ENCODE measurements around the gene KAZALD1. TPM values are rescaled to one million over a fixed set of nuclear protein-coding genes. Genes with fewer than 3 reads are reported as not detected.
"Not testable (repeated sequence)": the region's sequence is repeated elsewhere in the genome, so short reads cannot be mapped to it uniquely, and the experiment has no call there.

Gene KAZALD1
- total RNA-seq, 1 experiment from 2014 or later: 1.4 TPM

DNA sequence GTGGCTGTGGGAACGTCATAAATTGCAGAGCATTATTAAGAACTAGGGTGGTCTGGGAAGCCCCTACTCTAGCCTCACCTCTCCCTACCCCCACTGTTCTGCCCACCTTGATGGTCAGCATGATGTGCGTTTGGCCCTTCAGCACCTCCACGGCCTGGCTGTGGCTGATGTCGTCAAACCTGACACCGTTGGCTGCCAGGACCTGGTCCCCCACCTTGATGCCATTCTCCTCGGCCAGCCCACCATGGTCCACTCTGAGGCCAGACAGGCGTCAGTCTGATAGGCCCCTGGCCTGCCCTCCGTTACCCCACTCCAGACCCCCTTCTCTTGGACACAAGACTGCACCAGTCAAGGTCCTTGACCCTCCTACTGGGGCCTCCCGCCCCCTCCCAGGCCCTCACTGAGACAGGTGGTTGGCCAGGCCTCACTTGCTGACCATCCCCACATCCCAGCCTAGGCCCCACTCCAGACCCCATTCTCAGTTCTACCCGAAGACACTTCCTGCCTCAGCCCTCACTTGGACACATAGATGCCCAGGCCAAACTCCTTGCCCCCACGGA lies 40.0 kb upstream of the KAZALD1 start:
- no peaks in the 10 kb centered on the region for H3K36me3 ChIP-seq
- peaks cover 7% of the 10 kb centered on the region; the same call in 1 of the 2 replicates for H3K4me1 ChIP-seq (replicated peaks)
- H3K9me3 ChIP-seq (replicated peaks): no peaks in the 10 kb centered on the region
- no peak overlapping the region for H3K4me3 ChIP-seq
- DNase-seq (ENCODE audit: low read depth in 1 of 2, low spot score in 2 of 2): no peak
- no peaks in the 10 kb centered on the region for H3K27me3 ChIP-seq (replicated peaks)
- H3K27ac ChIP-seq: no peak overlapping the region

DNA sequence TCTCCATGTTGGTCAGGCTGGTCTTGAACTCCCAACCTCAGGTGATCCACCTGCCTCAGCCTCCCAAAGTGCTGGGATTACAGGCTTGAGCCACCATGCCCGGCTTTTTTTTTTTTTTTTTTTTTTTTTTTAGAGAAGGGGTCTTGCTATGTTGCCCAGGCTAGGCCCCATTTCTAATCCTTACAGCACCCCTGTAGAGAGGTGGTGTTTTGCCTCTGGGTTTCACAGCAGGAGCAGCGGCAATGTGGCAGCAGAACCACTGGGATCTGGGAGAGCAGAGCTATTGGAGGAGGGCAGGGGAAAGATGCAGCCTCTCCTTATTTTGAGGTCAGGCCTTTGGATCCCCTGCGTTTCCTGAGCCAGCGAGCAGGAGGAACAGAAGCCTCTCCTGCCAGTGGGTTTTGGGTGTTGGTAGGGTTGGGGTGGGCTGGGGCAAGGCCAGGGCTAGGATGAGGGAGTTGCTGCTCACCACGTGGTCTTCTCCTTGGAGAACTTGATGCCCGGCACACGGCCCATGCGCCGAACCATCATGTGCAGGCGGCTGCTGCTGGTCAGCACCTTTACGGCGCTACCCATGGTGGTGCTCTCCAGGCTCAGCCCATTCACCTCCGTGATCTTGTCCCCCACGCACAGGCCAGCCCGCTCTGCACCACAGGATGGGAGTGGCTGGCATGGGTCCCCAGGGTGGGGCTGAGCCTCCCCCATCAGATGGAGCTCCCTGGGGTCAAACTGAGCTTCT lies 38.7 kb upstream of the KAZALD1 start:
- no peaks in the 10 kb centered on the region for H3K36me3 ChIP-seq
- H3K9me3 ChIP-seq (replicated peaks): no peaks in the 10 kb centered on the region
- no peaks in the 10 kb centered on the region for H3K27me3 ChIP-seq (replicated peaks)
- H3K4me3 ChIP-seq: no peak overlapping the region
- H3K27ac ChIP-seq: no peak overlapping the region
- DNase-seq (ENCODE audit: low read depth in 1 of 2, low spot score in 2 of 2): no peak
- peaks cover 7% of the 10 kb centered on the region; the same call in 1 of the 2 replicates for H3K4me1 ChIP-seq (replicated peaks)

DNA sequence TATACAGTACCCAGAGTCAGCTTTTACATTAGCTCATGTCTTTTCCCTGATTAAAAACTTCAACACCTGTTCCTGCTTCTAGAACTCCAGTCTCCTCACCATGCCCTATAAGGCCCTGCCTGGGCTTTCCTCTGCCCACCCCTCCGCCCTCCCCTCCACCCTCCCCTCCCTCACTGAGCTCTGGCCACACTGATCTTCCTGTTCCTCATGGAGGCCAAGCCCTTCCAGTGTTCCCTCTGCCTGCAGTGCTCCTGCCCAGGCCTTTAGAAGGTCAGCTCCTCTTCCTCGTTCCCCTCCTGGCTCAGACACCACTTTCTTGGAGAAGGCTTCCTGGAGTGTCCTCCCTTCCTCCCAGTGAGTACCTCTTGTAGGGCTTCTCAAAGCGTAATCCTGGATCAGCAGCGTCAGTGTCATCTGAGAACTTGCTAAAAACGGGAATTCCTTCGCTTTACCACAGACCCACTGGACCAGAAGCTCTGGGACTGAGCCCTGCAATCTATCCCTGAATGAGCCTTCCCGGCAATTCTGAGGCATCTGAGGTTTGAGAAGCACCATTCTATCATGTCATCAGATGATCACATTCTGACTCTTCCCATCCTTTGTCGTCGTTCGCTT lies 34.6 kb upstream of the KAZALD1 start:
- H3K27ac ChIP-seq: no peak overlapping the region
- no peak overlapping the region for H3K4me3 ChIP-seq
- no peaks in the 10 kb centered on the region for H3K9me3 ChIP-seq (replicated peaks)
- no peaks in the 10 kb centered on the region for H3K36me3 ChIP-seq
- DNase-seq (ENCODE audit: low read depth in 1 of 2, low spot score in 2 of 2): no peak
- H3K27me3 ChIP-seq (replicated peaks): no peaks in the 10 kb centered on the region
- H3K4me1 ChIP-seq (replicated peaks): peaks cover 19% of the 10 kb centered on the region

DNA sequence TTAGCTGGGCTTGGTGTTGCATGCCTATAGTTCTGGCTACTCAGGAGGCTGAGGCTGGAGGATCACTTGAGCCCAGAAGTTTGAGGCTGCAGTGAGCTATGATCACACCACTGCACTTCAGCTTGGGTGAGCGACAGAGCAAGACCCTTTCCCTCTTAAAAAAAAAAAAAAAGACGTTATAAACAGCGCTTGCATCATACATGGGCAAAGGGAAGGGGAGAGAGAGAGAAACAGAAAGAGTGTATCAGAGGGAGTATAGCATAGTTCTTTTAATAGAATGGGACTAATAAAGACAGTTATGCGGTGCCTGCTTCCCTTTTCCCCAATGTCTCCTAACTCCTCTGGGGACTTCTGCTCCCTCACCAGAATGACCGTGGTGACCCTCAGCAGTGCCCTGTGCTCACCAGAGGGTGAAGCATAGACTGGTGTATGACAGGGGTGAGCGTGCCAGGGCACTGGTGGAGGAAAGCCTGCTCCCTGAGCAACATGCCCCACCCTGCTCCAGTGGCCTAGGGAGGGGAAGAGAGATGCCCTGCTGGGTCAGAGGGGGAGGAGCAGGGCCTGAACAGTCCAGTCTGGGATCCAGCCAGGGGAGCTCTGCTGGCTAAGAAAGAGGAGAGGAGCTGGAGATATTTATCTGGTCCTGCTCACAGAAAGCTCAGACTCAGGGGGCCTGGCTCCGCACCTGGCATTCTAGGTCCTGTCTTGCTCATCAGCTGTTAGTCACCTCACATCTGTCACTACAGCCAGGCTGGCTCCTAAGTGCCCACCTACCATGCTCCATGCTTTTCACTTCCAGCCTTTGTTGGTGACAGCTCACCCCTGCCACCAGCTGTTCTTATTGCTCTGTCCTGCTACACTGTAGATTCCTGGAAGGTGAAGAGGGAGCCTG lies 33.1 kb upstream of the KAZALD1 start:
- Histone ChIP-seq H3K36me3 (no peaks in the 10 kb centered on the region), H3K4me3 (no peak overlapping the region), H3K9me3 (replicated peaks) (no peaks in the 10 kb centered on the region), H3K4me1 (replicated peaks) (peaks cover 34% of the 10 kb centered on the region), H3K27me3 (replicated peaks) (no peaks in the 10 kb centered on the region), H3K27ac (no peak overlapping the region)
- DNase-seq (ENCODE audit: low read depth in 1 of 2, low spot score in 2 of 2): no peak

DNA sequence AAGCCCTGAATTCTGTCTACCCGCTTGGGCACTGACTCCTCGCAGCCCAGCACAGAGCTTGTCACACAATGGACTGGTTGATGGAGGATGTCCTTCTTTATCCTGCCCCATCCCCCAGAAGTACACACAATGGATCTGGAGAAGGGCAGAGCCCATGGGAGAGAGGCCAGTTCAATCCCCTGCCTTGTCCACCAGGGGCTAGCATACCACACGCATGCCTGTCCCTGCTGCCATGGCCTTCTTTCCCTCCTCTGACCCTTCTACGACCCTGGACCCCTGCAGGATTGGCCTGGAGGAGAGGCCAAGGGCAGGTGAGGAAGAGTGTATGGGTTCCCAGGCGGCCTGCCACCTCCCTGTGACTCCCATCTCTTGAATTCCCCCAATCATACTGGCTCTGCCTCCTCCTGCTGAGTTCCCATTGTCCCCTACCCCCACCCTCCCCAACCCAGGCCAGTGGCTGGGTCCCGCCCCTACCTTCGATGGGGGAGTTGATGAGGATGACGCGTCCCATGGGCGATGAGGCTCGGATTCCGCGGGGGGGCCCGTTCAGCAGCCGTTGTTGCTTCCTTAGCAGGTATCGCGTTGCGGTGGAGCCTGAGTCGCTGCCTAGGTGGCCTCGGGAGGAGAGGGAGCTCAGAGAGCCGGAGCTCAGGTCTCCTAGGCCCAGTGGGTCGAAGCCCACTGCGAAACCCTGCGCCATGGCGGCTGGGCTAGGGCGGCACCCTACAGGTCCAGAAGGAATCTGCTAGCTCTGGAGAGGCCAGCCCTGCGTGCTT lies 32.1 kb upstream of the KAZALD1 start:
- H3K27ac ChIP-seq: no peak overlapping the region
- H3K4me3 ChIP-seq: no peak overlapping the region
- H3K36me3 ChIP-seq: peaks cover 1% of the 10 kb centered on the region
- H3K9me3 ChIP-seq (replicated peaks): no peaks in the 10 kb centered on the region
- H3K4me1 ChIP-seq (replicated peaks): peaks cover 34% of the 10 kb centered on the region
- no peaks in the 10 kb centered on the region for H3K27me3 ChIP-seq (replicated peaks)
- no peak for DNase-seq (ENCODE audit: low read depth in 1 of 2, low spot score in 2 of 2)

DNA sequence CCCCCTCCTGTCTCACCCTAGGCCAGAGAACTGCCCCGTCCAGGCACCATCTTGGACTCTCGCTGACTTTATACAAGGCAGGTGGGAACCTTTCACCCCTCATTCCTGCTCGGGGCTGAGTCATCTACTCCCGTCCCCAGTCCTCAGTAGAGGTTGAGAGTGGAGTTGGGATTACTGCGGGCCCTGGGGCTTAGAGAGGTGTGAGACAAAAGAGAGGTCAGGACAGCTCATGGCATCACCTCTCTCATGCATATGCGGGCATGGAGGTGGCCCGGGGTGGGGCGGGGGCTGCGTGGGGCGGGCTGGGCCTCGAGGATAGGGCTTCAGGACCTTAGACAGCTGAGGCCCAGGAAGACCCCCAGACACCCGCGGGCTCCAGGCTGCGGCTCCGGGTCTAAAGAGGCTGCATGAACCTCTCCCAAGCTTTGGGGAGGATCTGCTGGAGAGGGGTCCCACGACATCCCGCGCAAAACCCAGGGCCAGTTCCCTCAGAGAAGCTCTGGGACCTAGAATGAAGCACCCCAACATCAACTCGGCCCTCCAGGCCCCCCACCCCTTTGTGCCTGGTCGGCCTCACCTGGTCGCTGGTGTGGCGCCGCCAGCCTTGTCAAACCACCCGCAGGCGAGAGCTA lies 31.2 kb upstream of the KAZALD1 start:
- Histone ChIP-seq H3K9me3 (replicated peaks) (no peaks in the 10 kb centered on the region), H3K27me3 (replicated peaks) (no peaks in the 10 kb centered on the region), H3K4me1 (replicated peaks) (peaks cover 34% of the 10 kb centered on the region), H3K36me3 (peaks cover 10% of the 10 kb centered on the region), H3K4me3 (peak overlapping the region; percentile 51), H3K27ac (no peak overlapping the region)
- DNase-seq (ENCODE audit: low read depth in 1 of 2, low spot score in 2 of 2): no peak

DNA sequence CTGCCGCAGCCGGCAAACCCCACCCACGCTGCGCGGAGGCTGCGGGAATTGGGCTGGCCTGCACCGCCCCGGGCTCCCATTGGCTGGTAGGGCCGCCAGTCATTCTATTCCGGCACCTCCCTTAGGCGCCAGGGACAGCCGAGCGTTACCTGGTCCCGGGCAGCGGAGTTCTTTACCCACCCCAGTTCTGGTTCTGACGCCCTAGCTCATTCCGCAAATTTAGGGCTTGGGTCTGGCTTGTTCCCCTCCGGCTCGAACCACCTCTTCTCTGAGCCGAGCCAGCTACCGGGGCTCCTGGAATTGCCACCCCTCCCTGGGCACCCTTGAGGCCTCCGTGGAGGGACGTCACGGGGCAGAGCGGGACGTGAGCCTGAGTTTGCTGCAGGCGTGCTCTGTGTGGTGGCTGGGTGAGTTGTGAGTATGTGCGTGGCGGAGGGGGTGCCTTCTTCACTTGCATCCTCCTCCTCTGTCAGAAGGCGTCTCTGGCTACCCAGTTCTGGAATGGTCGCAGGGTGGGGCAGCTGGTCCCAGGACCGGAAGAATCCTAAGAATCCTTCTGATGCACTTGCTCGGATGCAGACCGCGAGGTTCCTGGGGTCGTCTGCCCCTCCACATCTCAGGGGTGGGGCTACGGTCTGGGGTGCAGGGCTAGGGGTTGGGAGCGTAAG lies 30.5 kb upstream of the KAZALD1 start, which contains the start of the genes PDZD7 and SFXN3:
Gene PDZD7 (minus strand): TSS at position 2 of the 668 bp plus-strand sequence. CDS start 910 bp downstream, outside the sequence.
Gene SFXN3 (plus strand): TSS at position 107 of the 668 bp plus-strand sequence. CDS start 3,461 bp downstream, outside the sequence.
- Histone ChIP-seq H3K9me3 (replicated peaks) (no peaks in the 10 kb centered on the region), H3K4me1 (replicated peaks) (peaks cover 34% of the 10 kb centered on the region), H3K27me3 (replicated peaks) (no peaks in the 10 kb centered on the region), H3K36me3 (peaks cover 17% of the 10 kb centered on the region), H3K4me3 (peak within 1 kb of the TSS; percentile 51), H3K27ac (peak within 1 kb of the TSS; percentile 87)
- DNase-seq (ENCODE audit: low read depth in 1 of 2, low spot score in 2 of 2): peak; percentile 88 to 96

DNA sequence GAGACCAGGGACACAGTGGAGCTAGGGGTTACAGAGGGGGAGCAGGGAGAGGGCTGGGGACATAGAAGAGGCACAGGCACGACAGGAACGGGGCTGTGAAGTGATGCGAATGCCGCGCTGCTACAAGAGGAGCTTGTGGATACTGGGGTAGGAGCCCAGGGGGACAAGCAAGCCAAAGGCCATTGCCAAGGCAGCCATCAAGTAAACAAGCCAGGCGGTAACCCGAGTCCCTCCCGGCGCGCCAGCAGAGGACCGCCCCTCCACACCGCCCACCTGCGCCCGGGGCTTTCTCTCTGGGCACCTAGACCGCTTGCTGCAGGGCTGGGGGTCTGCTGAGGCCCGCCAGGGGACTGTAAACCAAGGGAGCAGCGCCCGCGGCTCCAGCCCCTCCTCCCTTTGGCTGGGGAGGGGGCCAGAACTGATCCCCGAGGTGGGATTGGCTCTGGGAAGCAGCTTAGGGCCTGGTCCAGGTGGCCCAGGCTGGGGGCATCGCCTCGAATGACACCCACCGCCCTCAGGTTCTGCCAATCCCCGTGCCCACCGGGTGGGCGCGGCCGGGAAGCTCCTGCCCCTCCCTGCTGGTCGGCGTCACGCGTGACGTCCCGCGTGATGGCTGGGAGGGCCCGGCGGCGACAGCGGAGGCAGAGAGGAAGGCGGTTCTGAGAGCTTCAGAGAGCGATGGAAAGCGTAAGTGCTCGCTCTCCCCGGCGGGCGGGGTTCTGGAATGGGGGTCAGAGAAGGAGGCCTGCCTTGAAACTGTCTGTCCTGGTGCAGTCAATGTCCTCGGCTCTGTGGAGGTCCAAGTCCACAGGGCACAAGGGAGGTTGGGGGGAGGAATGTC lies 29.8 kb upstream of the KAZALD1 start:
- peak in 1 of 2 experiments; percentile 74 for DNase-seq (ENCODE audit: low read depth in 1 of 2, low spot score in 2 of 2)
- H3K9me3 ChIP-seq (replicated peaks): no peaks in the 10 kb centered on the region
- peaks cover 24% of the 10 kb centered on the region for H3K36me3 ChIP-seq
- H3K4me3 ChIP-seq: peak overlapping the region; percentile 51
- H3K27me3 ChIP-seq (replicated peaks): no peaks in the 10 kb centered on the region
- peak overlapping the region; percentile 87 for H3K27ac ChIP-seq
- peaks cover 34% of the 10 kb centered on the region for H3K4me1 ChIP-seq (replicated peaks)

DNA sequence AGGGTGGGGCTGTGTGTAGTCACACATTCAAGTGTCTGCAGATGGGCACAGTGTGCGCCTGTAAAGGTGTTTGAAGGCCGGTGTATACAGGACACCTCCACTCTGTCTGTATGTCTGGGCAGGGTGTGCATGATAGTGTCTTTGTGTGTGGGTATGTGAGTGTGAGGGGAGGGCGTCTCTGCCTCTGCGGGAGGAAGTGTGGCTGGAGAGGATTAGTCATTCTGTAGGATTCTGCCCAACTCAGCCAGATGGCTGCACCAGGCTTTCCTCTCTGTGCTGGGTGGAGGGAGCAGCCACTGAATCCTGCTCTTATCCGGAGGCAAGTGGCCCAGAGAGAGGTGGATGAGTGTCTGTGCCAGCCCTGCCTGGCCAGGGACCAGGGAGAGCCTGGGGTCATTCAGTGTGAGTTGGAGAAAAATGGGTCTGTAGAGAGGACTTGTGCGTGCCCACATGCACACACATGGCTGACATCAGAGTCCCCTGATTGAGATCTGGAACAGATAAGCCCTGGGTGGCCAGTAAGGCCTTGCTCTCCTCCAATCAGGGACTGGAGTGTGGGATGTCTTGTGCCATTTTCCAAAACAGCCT lies 29.1 kb upstream of the KAZALD1 start:
- Histone ChIP-seq H3K27me3 (replicated peaks) (no peaks in the 10 kb centered on the region), H3K36me3 (peaks cover 31% of the 10 kb centered on the region), H3K9me3 (replicated peaks) (no peaks in the 10 kb centered on the region), H3K4me1 (replicated peaks) (peaks cover 34% of the 10 kb centered on the region), H3K27ac (peak overlapping the region; percentile 87), H3K4me3 (peak overlapping the region; percentile 51)
- peak; percentile 89 to 92 for DNase-seq (ENCODE audit: low read depth in 1 of 2, low spot score in 2 of 2)

DNA sequence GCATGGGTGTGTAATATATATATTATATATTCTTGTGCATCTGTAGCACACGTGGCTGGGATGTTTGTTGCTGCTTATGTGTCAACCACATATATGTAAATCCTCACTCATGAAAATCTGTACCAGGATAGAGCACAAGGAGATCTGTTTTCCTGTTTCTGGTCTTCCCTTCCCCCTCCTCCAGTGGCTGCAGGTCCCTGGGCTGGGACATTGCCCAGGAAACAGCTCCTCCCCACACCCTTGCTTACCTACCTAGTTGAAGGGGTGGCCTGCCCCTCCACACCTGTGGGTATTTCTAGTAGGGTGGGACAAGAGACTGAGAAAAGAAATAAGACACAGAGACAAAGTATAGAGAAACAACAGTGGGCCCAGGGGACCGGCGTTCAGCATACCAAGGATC lies 28.5 kb upstream of the KAZALD1 start:
- H3K27me3 ChIP-seq (replicated peaks): no peaks in the 10 kb centered on the region
- H3K27ac ChIP-seq: peak overlapping the region; percentile 87
- no peak for DNase-seq (ENCODE audit: low read depth in 1 of 2, low spot score in 2 of 2)
- H3K4me3 ChIP-seq: peak overlapping the region; percentile 51
- no peaks in the 10 kb centered on the region for H3K9me3 ChIP-seq (replicated peaks)
- H3K4me1 ChIP-seq (replicated peaks): peaks cover 34% of the 10 kb centered on the region
- H3K36me3 ChIP-seq: peaks cover 37% of the 10 kb centered on the region

DNA sequence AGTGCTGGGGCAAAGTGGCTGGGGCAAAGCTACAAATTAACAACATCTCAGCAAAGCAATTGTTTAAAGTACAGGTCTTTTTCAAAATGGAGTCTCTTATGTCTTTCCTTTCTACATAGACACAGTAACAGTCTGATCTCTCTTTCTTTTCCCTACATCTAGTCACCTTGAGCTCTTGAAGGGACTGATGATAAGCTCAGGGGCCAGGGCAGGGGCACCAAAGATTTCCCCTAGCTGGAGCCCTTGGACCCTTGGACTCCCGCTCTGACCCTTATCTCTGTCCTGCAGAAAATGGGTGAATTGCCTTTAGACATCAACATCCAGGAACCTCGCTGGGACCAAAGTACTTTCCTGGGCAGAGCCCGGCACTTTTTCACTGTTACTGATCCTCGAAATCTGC lies 27.4 kb upstream of the KAZALD1 start:
- H3K36me3 ChIP-seq: peaks cover 45% of the 10 kb centered on the region
- H3K27ac ChIP-seq; H3K9me3 ChIP-seq (replicated peaks); DNase-seq (ENCODE audit: low read depth in 1 of 2, low spot score in 2 of 2); H3K27me3 ChIP-seq (replicated peaks); H3K4me3 ChIP-seq: not testable (repeated sequence)
- peaks cover 33% of the 10 kb centered on the region for H3K4me1 ChIP-seq (replicated peaks)

Measured in SJSA1 (cell line).